Stimulated activated CD4-positive, alpha-beta T cell treated with anti-CD3 and anti-CD28 coated beads, Interleukin-1b, Interleukin-23, amount 100 ng/mL, for 48 hours (primary cell): ENCODE results near the gene BICDL2.

Experiments
- DNase-seq: peaks from one replicate; pipeline ENCODE4 v3.0.0-alpha.2; 2020

BICDL2 gene

DNA sequence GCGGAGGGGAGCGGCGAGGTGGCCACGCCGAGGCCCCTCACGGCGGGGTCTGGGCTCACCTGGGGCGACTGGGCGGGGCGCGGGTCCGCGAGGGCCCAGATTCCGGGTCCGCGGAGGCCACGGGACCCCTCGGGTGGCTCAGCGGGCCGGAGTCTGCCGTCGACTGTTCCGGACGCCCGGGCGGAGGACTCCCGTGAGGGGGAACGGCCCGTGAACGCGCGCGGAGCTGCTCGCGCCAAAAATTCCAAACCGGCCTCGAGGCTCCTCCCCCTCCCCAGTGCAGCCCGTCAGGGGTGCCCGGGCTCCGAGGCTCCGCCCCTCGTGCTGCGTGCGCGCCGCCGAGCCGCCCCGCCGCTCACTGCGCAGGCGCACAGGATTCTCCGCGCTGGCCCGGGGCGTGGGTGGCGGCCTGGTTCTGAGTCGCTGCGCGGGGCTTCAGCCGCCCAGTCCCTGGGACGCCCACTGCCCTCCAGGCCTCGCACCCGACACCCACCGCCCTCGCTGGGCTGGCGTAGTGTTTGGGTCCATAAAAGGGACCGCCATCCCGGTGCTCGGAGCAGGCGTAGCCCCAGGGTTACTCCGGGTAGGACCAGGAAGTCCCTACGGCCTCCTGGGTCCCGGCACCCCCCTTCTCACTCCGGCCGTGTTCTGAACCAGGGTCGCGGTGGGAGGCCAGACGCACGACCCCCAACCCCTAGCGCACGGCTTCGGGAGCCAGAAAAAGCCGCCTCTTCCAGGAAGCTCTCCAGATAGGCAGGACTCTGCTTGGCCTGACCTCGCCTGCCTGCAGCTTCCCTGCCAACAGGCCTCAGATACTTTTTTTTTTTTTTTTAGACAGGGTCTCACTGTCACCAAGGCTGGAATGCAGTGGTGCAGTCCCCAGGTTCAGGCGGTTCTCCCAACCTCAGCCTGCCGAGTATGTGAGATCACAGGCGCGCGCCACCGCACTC, 56.2 kb downstream of the BICDL2 start, which contains the start of gene PKMYT1:
Gene PKMYT1 (minus strand): TSS at position 220 of the 950 bp plus-strand sequence. CDS start 789 bp downstream, outside the sequence.
- peak; percentile 93 for DNase-seq

DNA sequence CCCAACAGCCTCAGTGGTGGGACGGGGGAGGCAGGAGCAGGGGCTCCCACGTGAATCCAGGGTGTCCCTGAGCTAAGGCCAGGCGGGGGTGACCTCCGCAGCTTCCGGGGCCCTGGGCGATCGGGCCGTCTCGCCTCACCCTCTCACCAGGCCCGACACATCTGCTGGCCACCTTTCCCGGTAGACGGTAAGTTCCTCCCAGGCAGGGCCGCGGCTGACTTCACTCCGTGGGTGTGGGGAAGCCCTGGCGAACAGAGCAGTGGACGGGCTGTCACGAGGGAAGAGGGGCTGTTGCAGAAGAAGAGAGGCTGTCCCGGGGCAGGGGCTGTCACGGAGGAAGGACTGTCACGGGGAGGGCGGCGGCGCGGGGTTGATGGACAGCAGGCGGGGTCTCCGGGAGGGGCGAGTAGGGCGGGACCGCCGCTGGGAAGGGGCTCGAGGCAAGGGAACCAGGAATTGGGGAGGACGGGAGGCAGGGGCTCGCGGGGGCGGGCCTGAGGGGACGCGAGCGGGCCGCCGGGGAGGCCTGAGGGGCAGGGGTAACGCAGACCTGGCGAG, 57.0 kb downstream of the BICDL2 start:
- peak; percentile 37 for DNase-seq
